Stimulated activated CD4-positive, alpha-beta T cell treated with anti-CD3 and anti-CD28 coated beads, Interleukin-12 subunit alpha, Interleukin-12 subunit beta, amount 100 ng/mL, for 48 hours (primary cell): ENCODE data around the gene KLHL30.

Experiments
- DNase-seq, 3 donors: peaks; one replicate each; pipeline ENCODE4 v3.0.0-alpha.2; 2020; ENCODE audit warnings: low read depth in 2 of 3, low spot score in 1 of 3

KLHL30 gene, protein sequence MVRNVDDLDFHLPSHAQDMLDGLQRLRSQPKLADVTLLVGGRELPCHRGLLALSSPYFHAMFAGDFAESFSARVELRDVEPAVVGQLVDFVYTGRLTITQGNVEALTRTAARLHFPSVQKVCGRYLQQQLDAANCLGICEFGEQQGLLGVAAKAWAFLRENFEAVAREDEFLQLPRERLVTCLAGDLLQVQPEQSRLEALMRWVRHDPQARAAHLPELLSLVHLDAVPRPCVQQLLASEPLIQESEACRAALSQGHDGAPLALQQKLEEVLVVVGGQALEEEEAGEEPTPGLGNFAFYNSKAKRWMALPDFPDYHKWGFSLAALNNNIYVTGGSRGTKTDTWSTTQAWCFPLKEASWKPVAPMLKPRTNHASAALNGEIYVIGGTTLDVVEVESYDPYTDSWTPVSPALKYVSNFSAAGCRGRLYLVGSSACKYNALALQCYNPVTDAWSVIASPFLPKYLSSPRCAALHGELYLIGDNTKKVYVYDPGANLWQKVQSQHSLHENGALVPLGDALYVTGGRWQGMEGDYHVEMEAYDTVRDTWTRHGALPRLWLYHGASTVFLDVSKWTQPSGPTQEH

DNA sequence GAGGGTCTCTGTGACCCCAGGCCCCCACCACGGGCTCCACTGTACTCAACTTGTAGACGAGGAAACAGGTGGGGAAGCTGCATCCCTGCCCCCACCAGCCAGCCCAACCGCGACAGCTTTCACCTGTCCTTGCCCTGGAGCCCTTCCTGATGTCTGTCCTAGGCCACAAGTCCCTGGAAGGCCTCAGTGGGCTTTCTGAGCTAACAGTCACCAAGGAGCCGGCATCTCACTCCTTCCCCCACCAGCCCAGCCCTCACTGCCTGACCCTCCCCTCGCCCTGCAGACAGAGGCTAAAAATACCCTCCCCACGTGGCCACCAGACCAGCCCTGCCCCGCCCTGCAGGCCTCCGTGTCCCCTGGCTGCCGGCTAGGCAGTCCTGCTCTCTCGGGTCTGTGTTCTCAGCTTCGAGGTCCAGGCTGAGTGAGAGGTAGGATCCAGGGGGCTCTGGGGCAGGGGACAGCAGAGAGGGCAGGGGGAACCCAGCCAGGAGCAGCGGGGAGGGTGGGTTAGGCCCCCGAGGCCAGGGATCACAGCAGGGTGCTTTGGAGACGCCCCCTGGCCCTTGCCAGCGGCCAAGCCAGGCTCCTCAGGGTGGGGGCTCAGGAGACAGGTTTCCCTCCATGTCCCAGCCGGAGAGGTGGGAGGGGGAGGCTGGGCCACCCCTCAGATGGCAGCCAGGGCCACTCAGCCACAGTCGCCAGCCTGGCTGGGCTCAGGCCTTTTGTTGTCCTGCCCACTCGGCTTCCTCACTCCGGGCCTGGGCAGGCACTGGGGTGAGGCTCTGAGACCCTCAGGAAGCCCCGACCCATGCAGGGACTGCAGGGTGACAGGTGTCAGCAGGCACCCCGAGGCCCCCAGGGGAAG is at the start of gene KLHL30:
Gene KLHL30, plus strand, starts transcription at position 338 of the 865 bp plus-strand sequence. CDS start 2,087 bp downstream, outside the sequence.
- DNase-seq: no peak

DNA sequence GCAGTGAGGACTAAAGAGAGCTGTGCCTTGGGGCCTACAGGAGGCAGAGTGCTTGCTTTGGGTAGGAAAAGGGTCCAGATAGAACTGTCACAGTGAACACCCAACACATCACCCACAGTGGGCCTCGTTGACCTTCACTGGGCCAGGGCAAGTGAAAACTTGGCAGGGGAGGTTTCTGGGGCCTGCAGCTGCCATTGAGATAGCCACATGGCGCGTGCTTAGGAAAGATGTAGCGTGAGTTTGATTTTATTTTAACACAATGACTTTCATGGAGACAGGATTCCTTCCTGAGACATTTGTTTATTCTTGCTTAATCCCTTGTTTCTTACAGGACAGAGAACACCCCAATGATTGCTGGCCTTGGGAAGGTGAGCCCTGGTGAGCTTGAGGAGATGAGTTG is 47.6 kb upstream of the KLHL30 start:
- no peak for DNase-seq

DNA sequence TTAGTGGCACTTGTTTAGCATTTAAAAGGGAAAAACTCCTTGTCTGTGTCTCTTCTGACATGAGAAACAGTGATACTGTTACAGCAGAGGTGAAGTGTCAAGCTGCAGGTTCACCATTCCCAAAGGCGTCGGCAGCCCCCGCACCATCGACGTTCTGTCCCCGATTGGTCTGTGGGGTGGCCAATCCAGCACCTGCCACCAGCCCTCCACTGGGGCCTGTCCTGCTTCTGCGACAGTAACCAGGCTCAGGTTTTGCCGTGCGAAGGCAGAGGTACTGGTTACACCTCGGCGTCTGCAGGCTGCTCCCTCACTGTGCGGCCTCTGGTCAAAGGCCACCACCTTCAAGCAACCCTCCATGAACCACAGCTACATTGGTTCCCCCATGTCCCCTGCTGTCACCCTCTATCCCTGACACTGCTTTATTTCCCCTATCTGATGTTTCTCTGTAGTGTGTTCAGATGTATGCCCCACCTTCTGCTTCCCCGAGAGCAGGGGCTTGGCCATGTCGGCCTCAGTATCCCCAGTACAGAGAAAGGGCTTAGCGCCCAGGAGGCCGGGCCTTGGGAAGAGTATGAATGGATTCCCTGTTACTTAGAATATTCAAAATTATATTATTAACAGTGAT is 46.9 kb upstream of the KLHL30 start:
- DNase-seq: no peak

DNA sequence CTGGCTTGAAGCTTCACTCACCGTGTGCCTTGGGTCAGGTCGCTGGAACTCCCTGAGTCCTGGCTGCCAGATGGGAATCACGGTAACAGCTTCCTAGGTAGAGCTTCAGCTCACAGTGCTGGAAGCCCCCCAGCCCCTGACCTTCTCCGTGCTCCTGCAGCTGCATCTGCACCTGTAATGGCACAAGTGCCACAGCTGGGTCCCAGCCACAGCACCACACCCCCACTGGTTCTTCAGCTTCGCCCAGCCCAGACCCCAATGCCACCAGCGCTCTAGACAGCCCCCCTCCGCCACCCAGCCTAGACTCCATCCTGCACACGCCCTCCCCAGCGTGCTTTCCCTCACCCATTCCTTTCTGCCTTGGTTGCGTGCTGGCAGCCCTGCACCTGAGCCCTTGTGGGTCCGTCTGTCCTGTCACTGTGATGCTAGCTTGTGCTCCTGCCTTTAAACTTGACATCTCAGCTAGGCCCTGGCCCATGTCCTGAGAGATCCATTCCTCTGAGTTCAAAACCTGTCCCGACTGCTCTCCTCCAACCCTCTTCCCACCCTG is 45.9 kb upstream of the KLHL30 start:
- no peak for DNase-seq

DNA sequence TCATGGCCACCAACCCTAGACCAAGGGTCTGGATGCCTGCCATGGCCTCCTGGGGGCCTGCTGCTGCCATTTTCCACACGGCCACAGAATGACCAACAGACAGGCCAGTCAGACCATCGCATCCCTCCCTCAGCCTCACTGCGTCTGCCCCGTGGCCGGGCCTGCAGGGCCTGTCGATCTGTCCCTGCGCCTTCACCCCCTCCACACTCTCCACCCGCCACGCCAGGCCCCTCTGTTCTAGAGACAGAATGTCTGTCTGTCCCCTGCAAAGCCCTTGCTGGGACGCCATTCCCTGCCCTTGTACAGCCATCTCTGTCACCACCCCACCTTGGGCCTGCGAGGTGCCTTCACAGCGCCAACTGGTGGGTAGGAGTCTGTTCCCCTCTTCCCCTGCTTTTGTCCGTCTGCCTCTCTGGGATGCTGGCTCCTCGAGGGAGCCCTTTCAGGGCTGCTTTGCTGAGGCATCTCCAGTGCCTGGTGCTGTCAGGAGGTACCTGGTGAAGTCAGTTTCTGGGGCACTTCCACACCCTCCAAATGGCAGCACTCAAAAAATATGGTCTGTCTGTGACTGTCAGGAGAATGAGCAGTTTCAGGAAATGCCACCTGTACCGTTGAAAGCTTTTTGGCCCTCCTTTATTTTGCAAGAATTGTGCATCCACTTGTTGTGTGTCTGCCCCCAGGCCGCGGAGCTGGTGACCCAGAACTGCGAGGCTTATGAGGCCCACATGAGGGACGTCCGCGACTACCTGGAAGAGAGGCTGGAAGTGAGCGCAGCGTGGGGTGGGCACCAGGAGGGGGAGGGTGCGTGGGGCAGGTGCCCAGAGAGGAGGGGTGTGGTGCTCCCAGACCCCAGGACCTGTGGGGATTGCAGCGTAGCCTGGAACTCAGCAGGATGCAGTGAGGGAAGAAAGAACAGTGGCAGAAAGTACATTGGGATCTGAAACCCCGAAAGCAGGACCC is 45.0 kb upstream of the KLHL30 start:
- DNase-seq: no peak

DNA sequence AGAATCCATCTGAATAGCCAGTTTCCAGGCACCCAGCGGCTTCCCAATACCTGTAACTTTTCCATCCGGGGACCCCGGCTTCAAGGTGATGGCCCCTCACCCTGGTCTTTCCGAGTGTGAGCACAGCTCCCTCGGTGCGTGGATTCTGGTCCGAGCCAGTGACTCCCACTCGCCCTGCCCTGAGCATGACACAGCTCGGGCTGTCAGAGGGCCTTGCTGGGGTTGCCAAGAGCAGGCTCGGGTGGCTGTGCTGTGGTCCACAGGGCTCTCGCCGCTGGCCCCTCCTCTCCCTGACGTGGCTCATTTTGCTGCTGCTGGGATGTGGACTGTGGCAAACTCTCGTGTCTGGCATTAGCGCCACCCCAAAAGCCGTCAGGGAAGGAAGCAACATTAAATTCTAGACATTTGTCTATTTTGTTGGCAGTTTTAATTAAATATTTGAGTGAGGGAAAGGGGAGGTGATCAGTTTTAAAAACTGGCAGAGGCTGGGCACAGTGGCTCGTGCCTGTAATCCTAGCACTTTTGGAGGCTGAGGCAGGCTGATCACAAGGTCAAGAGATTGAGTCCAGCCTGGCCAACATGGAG is 43.9 kb upstream of the KLHL30 start:
- DNase-seq: no peak

DNA sequence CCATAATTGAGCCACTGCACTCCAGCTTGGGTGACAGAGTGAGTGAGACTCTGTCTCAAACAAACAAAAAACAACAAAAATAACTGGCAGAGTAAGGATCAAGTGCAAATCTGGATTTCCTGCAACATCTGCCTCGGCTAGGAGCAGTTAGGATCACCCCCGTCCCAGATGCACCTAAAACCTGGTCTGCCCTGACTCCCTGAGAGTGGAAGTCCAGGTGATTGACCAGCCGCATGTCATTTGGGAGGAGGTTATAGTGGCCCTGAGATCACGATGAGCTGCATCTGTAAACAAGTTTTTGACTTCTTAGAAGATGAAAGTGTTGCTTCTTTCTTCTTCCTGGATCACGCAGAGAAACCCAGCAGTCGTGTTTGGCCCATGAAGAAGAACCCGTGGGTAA is 43.3 kb upstream of the KLHL30 start:
- no peak for DNase-seq

DNA sequence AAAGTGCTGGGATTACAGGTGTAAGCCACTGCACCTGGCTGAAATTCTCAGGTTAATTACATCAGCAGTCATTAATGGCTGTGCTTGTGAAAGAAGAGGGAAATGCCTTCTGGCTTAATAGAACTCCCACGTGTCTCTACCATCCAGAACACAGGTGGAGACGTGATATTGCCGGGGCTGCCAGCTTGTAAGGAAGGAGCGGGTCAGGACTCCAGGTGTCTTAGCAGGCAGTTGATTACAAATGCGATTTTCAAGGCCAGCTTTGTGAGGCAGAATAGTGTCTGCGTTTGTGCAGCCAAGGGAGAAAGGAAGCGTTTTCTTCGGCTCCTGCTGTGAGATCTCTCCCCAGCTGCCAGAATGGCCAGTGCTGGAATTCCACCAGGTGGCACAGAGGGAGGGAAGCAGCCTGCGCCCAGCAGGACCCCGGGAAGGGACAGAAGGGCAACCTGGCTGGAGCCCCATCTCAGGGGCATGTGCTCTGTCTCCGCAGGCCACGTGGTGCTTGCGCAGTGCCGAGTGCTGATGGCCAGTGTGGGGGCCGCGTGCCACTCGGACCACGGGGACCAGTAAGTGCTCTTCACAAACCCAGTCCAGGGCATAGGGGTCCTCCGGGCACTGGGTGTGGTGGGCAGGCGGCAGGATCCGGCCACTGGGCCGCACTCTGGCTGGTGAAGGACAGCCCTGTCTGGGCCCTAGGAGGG is 42.0 kb upstream of the KLHL30 start:
- DNase-seq: no peak

DNA sequence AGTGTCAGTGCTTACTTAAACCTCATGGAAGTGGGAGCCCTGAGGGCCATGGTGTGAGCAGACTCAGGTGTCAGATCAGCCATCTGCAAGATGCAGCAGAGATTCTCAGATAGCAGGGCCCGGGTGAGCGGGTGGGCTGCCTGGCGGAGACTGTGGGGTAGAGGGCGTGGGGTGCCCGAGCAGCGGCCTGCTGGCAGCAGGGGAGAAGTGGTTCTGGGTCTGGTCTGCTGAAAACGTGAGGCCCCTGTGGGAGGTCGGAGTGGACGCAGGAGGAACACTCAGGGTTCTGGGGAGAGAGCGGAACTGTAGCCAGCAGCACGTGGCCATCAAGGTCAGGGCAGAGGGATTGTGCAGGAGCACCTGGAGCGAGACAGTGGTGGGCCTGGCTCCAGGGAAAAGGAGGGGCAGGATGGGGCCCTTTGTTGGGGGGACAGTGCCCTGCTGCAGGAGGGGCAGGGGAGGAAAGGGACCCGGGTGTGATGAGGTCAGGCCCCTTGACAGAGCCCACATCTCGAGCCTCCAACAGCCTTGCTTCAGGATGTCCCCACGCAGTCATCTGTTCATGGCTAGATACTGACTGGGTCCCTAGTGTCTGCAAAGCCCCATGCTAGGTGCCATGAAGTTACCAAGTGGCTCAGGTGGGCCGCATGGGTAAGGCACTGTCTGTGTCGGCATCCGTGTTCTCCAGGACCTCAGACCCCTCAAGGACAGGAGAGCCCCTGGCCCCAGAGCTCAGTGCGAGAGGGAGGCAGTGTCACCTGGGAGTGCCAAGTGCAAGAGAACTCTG is 41.1 kb upstream of the KLHL30 start:
- no peak for DNase-seq

DNA sequence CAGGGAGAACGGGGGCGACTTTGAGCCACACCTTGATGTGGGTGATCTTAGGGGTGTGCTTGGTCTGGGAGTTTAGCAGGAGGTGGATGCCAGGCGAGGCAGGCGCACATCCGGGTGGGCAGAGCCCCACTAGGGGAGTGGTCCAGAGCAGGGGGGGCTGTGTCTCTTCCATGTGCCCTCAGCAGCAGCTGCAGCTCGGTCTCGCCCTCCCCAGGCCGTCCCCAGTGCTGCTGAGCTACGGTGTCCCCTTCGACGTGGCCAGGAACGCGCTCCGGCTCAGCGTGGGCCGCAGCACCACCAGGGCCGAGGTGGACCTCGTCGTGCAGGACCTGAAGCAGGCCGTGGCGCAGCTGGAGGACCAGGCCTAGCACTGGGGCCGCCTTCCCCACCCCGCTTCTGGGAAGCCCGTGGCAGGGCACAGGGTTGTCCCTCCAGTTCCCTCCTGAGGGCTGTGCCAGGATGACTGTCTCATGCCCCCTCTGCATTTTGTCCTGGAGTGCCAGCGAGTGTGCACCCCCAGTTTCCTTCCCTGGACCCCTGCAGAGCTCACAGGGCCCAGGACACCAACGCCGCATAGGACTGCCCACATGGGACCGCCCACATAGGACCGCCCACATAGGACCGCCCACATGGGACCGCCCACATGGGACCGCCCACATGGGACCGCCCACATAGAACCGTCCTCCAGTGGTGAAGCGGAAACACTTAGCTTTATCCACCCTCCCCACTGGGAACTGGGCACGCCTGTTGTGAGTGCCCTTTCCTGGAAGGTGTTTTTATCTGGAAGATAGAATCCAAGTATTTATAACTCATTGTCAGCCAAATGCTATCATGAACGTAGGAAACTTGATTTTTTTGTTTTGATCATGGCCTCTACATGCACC is 40.2 kb upstream of the KLHL30 start:
- no peak for DNase-seq

DNA sequence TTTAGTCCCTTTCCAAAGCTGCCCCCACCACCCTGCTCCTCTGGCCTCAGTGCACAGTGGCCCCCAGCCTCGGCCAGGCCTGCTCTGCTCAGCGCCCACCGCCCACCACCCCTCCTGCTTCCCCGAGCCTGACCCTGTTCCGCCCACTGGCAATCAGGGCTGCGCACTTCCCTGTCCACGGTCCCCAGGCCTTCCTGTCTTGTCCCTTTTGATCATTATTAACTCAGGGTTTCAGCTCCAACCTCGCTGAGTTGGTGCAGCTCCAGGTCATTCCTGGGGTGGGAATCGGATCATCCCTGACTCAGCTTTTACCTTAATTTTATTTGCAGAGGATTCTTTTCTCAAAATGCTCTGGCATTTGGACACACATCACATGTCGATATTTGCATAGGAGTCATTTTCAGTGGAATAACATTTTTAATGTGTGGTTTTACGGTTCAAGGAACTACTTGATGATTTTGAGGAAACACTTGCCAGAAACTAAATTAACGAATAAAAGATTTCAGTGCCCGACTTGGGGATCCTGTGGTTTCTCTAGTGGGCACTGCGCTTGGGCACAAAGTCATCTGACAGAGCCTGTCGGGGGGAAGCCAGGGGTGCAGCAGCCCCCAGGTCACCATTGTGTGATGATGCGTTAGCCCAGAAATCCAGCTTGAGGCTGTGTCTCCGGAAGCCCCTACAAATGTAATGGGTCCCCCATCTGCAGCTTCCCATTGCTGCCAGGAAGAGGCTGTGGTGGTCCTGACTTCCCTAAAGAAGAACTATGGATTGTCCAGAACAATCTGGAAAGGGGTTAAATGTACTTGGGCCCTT is 39.4 kb upstream of the KLHL30 start:
- DNase-seq: no peak

DNA sequence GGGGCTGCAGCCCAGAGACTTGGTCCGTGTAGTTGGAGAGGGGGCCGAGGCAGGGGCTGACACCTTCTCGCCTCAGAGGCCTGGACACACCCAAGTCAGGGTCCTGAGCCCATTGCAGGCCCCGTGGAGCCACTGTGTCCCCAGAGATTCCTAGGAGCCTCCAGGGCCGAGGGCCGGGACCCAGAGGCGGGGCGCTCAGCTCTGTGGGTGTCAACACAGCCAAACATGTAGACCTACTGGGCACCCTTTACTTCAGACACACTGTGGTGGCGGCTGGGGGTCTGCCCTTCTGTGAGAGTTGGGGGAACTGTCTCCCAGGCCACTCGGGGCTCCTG is 38.8 kb upstream of the KLHL30 start:
- no peak for DNase-seq

DNA sequence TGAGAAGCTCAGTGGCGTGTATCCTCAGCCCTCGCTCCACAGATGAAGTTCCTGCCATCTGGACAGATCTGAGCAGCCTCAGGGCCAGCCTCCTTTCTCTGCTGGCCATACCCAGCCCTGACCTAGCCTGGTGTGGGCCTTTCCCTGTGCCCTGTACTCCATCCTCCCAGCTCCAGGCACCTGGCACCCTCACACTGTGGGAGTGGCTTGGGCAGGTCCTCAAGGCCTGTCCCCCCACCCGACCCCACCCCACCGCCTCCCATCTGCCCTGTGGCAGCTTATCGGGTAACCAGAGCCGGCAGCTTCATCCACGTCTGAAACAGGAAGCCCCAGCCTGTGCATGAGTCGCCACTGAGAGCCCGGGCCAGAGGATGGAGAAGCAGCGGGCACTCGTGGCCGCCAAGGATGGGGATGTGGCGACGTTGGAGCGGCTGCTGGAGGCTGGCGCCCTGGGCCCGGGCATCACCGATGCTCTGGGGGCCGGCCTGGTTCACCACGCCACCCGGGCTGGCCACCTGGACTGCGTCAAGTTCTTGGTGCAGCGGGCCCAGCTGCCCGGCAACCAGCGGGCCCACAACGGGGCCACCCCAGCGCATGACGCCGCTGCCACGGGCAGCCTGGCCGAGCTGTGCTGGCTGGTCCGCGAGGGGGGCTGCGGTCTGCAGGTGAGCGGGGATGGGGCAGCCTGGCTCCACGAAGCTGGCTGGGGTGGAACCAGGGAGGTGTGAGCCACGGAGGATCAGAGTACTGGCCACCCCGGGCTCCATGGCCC is 38.2 kb upstream of the KLHL30 start, which contains the start of gene ESPNL:
Gene ESPNL, plus strand, starts transcription at position 292 of the 772 bp plus-strand sequence. Its CDS starts 80 bp downstream, at position 372.
- no peak for DNase-seq

DNA sequence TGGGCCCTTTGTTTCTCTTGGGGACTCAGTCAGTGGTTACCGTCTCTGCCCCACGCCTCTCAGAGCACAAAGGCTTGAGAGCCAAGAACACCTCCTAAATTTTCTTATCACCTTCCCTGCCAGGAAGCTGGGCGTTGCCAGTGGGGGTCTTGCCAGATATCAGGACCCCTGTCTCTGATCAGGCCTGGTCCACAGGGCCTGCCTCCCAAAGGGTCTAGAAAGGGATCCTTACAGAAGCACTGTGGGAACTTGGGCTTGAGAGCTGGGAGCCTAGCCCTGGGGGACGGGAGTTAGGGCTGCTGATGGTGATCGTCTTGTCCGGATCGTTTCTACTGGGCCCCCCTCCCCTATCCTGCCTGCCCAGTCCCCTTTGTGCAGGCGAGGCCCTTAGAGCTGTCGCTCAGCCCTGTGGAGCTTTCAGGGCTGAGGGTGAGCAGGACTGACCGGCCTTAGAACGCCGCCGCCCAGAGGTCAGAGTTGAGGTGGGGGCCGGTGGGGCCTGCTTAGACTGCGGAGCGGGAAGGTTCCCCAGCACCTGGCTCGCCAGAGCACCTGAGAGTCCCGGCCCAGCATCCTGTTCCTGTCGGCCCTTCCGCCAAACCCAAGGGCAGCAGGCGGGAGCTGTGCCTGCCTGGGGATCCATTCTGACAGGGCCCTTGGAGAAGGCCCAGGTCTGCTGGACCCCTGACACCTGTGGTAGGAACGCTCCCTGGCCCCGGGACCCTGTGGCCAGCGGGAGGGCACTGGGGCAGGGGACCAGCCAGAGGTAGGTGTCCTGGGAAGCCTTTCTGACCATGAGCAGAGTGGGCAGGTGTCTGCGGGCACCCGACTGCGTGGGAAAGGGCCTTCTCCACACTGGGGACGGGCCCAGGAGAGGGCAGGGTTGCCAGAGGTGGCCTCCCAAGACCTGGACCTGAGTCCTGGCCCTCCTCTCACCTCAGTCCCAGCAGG is 37.4 kb upstream of the KLHL30 start:
- DNase-seq: no peak
